Ovary (tissue), 3 donors: Measurements from ENCODE around the gene TMTC2.

Experiments used
- EP300 ChIP-seq: sonication (generic); formaldehyde crosslinking; IDR thresholded peaks from one replicate; pipeline ENCODE4 v1.6.1; 2017; ENCODE audit warnings: antibody characterized with exemption
- POLR2A ChIP-seq: fragments of 450-650 bp; IDR thresholded peaks from one replicate; pipeline ENCODE4 v1.6.1; 2017; ENCODE audit warnings: antibody characterized with exemption, mild to moderate bottlenecking, moderate library complexity
- TF ChIP-seq, protein P1 (sequence below), 3 donors: fragments of 450-650 bp in 2 of 3; fragments of 200-600 bp in 1 of 3; IDR thresholded peaks; one replicate each; pipeline versions ENCODE4 v1.5.1 to v1.8.0; 2016 to 2022; ENCODE audit warnings: antibody characterized with exemption in 3 of 3, mild to moderate bottlenecking in 1 of 3
- donor health status: DM: no; HTN: no; CAD: no.

DNA sequence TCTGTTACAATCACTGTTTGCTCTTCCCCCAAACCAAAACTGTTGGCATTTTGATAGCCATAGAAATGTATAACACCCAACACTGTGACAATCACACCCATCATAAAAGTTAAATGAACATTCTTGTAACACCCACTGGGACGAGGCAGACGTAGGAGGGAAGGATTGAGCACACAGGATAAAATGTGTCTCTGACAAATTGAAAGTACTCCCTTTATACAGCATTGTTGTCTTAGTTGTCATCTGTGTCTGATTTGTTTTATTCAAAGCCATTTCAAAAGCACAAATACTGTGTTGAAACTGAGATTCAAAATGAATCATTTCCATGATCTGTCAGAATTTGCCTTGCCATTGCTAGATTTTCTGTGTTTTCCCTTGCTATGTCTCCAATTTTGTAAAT lies 436.3 kb downstream of the TMTC2 start:
- TF ChIP-seq, protein P1, sequence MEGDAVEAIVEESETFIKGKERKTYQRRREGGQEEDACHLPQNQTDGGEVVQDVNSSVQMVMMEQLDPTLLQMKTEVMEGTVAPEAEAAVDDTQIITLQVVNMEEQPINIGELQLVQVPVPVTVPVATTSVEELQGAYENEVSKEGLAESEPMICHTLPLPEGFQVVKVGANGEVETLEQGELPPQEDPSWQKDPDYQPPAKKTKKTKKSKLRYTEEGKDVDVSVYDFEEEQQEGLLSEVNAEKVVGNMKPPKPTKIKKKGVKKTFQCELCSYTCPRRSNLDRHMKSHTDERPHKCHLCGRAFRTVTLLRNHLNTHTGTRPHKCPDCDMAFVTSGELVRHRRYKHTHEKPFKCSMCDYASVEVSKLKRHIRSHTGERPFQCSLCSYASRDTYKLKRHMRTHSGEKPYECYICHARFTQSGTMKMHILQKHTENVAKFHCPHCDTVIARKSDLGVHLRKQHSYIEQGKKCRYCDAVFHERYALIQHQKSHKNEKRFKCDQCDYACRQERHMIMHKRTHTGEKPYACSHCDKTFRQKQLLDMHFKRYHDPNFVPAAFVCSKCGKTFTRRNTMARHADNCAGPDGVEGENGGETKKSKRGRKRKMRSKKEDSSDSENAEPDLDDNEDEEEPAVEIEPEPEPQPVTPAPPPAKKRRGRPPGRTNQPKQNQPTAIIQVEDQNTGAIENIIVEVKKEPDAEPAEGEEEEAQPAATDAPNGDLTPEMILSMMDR (IDR thresholded peaks at IDR 0.05): no peak
- TF ChIP-seq POLR2A (no peak), EP300 (no peak)
